Muscle of leg (tissue), 11 donors: Measurements from ENCODE around the gene FHIT. TPM values are rescaled to one million over a fixed set of nuclear protein-coding genes. Genes with fewer than 3 reads are reported as not detected.
"Not testable (repeated sequence)": the region's sequence is repeated elsewhere in the genome, so short reads cannot be mapped to it uniquely, and the experiment has no call there.

Experiments
- DNase-seq: peaks from one replicate; pipeline ENCODE4 v3.0.0; 2013
- H3K27ac ChIP-seq: one replicate; pipeline ENCODE4 v1.5.1; 2013; ENCODE audit warnings: mild to moderate bottlenecking, low read length, control low read depth
- H3K27me3 ChIP-seq: one replicate; pipeline ENCODE4 v1.6.1; 2013; ENCODE audit warnings: low read length; ENCODE audit not compliant: control insufficient read depth, insufficient read depth
- H3K36me3 ChIP-seq: one replicate; pipeline ENCODE4 v1.6.1; 2013; ENCODE audit warnings: low read length; ENCODE audit not compliant: control insufficient read depth, insufficient read depth
- H3K4me1 ChIP-seq: one replicate; pipeline ENCODE4 v1.6.1; 2013; ENCODE audit warnings: low read length; ENCODE audit not compliant: control insufficient read depth, insufficient read depth
- H3K4me3 ChIP-seq: one replicate; pipeline ENCODE4 v1.5.1; 2013; ENCODE audit warnings: low read length, control low read depth
- H3K9me3 ChIP-seq: replicated peaks from 2 replicates; pipeline ENCODE4 v1.6.1; 2013; ENCODE audit warnings: low read depth, low read length; ENCODE audit not compliant: control insufficient read depth
- WGBS: methylation state at CpG from one replicate; pipeline ENCODE4 v1.1.5; 2013; ENCODE audit warnings: missing lambda C conversion rate; ENCODE audit not compliant: insufficient coverage; 5-methylcytosine and 5-hydroxymethylcytosine counted together
- polyA plus RNA-seq, 8 donors: library from polyadenylated mRNA; unstranded; fragments of 120-200 nt; gene quantifications; one replicate each; pipeline versions ENCODE4 v1.2.1 to v1.2.3, GENCODE V29; 2013; ENCODE audit warnings: inconsistent platforms in 1 of 8, low replicate concordance in 1 of 8; ENCODE audit not compliant: insufficient read length in 8 of 8, insufficient read depth in 1 of 8
- total RNA-seq: library from RNA; stranded (reverse); fragments of 120-200 nt; gene quantifications from one replicate; pipeline ENCODE4 v1.2.4, GENCODE V29; 2013

Gene FHIT
- total and polyA plus RNA-seq, 9 donors = 4.1 to 8.0 (median 5.3) TPM

DNA sequence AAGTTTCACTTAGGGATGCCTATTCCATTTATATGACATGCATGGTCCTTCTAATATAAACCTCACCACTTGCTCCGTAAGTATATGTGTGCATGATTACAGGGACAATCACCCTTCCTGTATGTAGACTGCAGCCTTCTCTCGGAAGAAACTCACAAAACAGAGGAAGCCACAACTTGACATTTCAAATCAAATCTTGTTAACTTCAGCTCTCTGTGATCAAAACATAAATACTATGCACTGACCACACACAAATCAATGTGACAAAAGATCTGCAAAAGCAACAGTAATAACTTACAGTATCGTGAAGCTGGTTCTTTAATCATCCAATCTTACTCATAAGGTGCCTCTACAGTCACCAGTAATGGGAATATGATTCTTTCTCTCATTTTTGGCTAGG, 50.2 kb downstream of the FHIT start:
- Histone ChIP-seq H3K36me3 (no peaks in the 10 kb centered on the region), H3K27me3 (no peaks in the 10 kb centered on the region), H3K4me1 (no peaks in the 10 kb centered on the region), H3K9me3 (no peaks in the 10 kb centered on the region), H3K27ac (no peak overlapping the region), H3K4me3 (no peak overlapping the region)
- WGBS = 83% methylated on average over 1 of the region's 3 CpGs
- no peak for DNase-seq

- H3K27me3 ChIP-seq = no peaks in the 10 kb centered on the region
- no peaks in the 10 kb centered on the region for H3K4me1 ChIP-seq
- no peak for DNase-seq
- H3K4me3 ChIP-seq = no peak overlapping the region
- no peak overlapping the region for H3K27ac ChIP-seq
- no peaks in the 10 kb centered on the region for H3K36me3 ChIP-seq
- H3K9me3 ChIP-seq = no peaks in the 10 kb centered on the region
Measured at GRCh38 chr3:61200270-61200669, 51.0 kb downstream of the FHIT start.

DNA sequence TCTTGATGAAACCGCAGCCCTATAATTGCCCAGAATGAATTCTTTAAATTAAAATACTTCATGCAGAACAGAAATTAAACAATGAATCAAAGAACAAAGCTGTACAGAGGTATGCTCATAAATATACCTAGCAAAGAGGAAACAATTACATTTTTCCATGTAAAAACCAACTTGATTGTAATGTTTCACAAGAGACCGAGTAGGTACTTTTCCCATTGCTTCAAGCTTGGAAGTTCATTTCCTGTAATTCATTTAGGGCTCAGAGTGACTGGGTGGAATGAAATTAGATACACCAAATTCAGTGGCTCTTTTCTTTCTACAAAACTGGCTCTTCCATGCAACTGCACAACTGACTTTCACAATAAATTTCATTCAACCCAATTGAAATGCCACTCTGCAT, 51.4 kb downstream of the FHIT start:
- Histone ChIP-seq H3K9me3 (no peaks in the 10 kb centered on the region), H3K27me3 (no peaks in the 10 kb centered on the region), H3K36me3 (no peaks in the 10 kb centered on the region), H3K4me1 (no peaks in the 10 kb centered on the region), H3K4me3 (no peak overlapping the region), H3K27ac (no peak overlapping the region)
- WGBS = no CpG with 5 or more reads among the region's 2 CpGs
- DNase-seq = no peak

DNA sequence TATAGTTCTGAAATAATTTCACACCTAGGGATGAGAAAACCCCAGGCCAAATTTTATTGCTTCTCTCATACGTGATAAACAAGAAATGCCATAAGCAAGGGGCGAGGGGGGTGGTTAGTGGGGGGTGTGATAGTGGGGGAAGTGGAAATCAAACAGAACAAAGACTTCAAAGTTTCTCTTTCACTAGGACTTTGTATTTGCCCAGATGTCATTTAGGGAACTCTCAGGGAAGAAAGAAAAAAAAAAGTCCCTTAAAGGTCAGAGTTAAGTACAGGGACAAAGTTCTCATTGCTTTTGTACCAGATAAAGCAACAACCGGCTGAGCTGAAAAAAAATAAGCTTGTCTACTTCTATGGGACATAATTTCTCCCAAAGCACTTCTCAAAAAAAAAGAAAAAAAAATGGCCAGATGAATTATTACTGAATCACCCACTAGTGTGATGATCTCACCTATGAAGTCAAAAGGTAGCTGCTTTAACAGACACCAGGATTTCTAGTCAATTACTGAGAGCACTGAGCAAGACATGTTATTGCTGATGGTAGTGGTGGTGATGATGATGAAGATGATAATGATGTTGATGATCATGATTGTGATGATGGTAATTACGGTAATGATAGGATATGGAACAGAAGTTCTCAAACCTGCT, 56.2 kb downstream of the FHIT start:
- Histone ChIP-seq H3K36me3 (no peaks in the 10 kb centered on the region), H3K27ac (no peak overlapping the region), H3K9me3 (no peaks in the 10 kb centered on the region), H3K4me3 (no peak overlapping the region), H3K27me3 (no peaks in the 10 kb centered on the region), H3K4me1 (no peaks in the 10 kb centered on the region)
- no peak for DNase-seq
- WGBS = no CpG with 5 or more reads among the region's 4 CpGs

DNA sequence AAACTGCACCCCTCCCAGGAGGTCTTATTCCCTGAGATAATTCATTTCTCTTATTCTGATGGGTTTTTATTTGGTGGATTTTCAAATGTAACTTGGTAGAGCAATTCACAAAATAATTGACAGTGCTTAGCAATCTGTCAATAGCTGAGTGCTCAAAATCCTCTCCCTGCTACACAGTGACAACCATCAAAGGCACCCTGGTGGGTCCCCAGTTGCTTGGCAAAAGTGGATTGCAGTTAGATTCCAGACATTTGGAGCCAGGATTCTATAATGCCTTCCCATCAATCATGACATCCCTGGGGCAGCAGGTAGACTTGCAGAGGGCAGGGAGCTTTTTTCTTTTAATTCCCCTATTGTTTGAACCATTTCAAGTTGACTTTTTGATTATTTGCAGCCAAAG, 59.0 kb downstream of the FHIT start:
- no peaks in the 10 kb centered on the region for H3K4me1 ChIP-seq
- H3K4me3 ChIP-seq = no peak overlapping the region
- H3K36me3 ChIP-seq = no peaks in the 10 kb centered on the region
- H3K27me3 ChIP-seq = no peaks in the 10 kb centered on the region
- no peak for DNase-seq
- no peak overlapping the region for H3K27ac ChIP-seq
- no peaks in the 10 kb centered on the region for H3K9me3 ChIP-seq

DNA sequence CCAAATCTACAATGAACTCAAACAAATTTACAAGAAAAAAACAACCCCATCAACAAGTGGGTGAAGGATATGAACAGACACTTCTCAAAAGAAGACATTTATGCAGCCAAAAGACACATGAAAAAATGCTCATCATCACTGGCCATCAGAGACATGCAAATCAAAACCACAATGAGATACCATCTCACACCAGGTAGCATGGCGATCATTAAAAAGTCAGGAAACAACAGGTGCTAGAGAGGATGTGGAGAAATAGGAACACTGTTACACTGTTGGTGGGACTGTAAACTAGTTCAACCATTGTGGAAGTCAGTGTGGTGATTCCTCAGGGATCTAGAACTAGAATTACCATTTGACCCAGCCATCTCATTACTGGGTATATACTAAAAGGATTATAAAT, 61.0 kb downstream of the FHIT start:
- DNase-seq, H3K36me3 ChIP-seq, H3K9me3 ChIP-seq, H3K4me3 ChIP-seq, H3K4me1 ChIP-seq, H3K27ac ChIP-seq, H3K27me3 ChIP-seq: not testable (repeated sequence)
- WGBS = no CpG with 5 or more reads among the region's 1 CpG

DNA sequence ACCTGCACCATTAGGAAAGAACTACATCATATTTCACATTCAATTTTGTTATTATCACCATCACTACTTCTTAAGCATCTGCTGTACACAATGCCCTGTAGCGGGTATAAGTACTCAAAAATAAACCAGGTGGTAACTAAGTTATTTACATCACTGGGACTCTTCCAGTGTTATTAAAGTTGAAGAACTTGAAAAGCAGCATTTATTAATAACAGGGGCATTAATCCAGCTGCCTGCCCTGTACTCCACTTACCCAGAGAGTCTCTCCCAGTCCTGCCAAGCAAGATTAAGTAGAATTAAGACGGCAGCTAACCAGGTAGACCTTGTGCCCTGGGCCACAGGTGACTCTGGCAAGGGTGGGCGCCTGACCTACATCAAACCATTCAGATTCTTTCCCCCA, 65.2 kb downstream of the FHIT start:
- Histone ChIP-seq H3K4me3 (no peak overlapping the region), H3K27ac (no peak overlapping the region), H3K36me3 (no peaks in the 10 kb centered on the region), H3K9me3 (no peaks in the 10 kb centered on the region), H3K27me3 (no peaks in the 10 kb centered on the region), H3K4me1 (no peaks in the 10 kb centered on the region)
- no peak for DNase-seq
- WGBS = 80% methylated on average over 1 of the region's 3 CpGs

GRCh38 chr3:61184956-61185355, 66.3 kb downstream of the FHIT start:
- Histone ChIP-seq H3K27ac (no peak overlapping the region), H3K4me3 (no peak overlapping the region), H3K36me3 (no peaks in the 10 kb centered on the region), H3K9me3 (no peaks in the 10 kb centered on the region), H3K4me1 (no peaks in the 10 kb centered on the region), H3K27me3 (no peaks in the 10 kb centered on the region)
- 0% methylated on average over 1 of the region's 4 CpGs for WGBS
- no peak for DNase-seq

GRCh38 chr3:61182662-61183061, 68.6 kb downstream of the FHIT start:
- Histone ChIP-seq H3K27me3 (no peaks in the 10 kb centered on the region), H3K9me3 (no peaks in the 10 kb centered on the region), H3K4me3 (no peak overlapping the region), H3K4me1 (no peaks in the 10 kb centered on the region), H3K27ac (no peak overlapping the region), H3K36me3 (no peaks in the 10 kb centered on the region)
- DNase-seq = no peak

- H3K27ac ChIP-seq = no peak overlapping the region
- no peak overlapping the region for H3K4me3 ChIP-seq
- H3K4me1 ChIP-seq = no peaks in the 10 kb centered on the region
- no peaks in the 10 kb centered on the region for H3K9me3 ChIP-seq
- WGBS = no CpG with 5 or more reads among the region's 2 CpGs
- no peak for DNase-seq
- H3K36me3 ChIP-seq = no peaks in the 10 kb centered on the region
- H3K27me3 ChIP-seq = no peaks in the 10 kb centered on the region
Measured at GRCh38 chr3:61181874-61182273, 69.4 kb downstream of the FHIT start.

DNA sequence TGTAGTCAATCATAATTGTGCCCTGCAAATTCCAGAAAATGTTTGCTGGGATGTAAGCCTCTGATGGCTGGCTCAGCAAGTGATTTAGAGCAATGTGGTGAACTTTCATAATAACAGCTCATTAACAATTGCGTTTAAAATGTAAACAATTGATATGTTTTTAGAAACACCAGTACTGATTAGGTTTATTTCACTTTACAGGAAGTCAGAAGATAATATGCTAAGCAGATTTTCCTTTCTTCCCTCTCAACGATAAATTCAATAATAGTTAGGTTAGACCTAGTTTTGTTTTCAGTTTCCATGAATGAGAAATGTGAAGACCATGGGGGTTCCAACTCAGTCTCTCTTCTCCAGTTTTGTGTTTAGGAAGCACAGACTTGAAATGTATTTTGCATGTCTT, 71.0 kb downstream of the FHIT start:
- no CpG with 5 or more reads among the region's 2 CpGs for WGBS
- Histone ChIP-seq H3K9me3 (no peaks in the 10 kb centered on the region), H3K4me3 (no peak overlapping the region), H3K27ac (no peak overlapping the region), H3K4me1 (no peaks in the 10 kb centered on the region), H3K36me3 (no peaks in the 10 kb centered on the region), H3K27me3 (no peaks in the 10 kb centered on the region)
- DNase-seq = peak; percentile 34
